NCI-H146 (cell line): ENCODE data around the gene AIG1.

ENCODE experiments used
- DNase-seq: peaks from one replicate; lab custom pipeline; 2025; lab: John Stamatoyannopoulos, UW

Gene AIG1

GRCh38 chr6:143097224-143097795 lies 36.6 kb downstream of the AIG1 start:
- DNase-seq = no peak

GRCh38 chr6:143098054-143098671 lies 37.5 kb downstream of the AIG1 start:
- DNase-seq = no peak

GRCh38 chr6:143099647-143100046 lies 39.0 kb downstream of the AIG1 start:
- peak; percentile 35 for DNase-seq

GRCh38 chr6:143100429-143100828 lies 39.7 kb downstream of the AIG1 start:
- DNase-seq = no peak

GRCh38 chr6:143103916-143104315 lies 43.2 kb downstream of the AIG1 start:
- DNase-seq = no peak

GRCh38 chr6:143107440-143107839 lies 46.8 kb downstream of the AIG1 start:
- no peak for DNase-seq

- no peak for DNase-seq
Measured at GRCh38 chr6:143107911-143108761, 47.4 kb downstream of the AIG1 start.

- DNase-seq = no peak
Measured at GRCh38 chr6:143109196-143109595, 48.5 kb downstream of the AIG1 start.

- no peak for DNase-seq
Measured at GRCh38 chr6:143110572-143110971, 49.9 kb downstream of the AIG1 start.

GRCh38 chr6:143110996-143111395 lies 50.3 kb downstream of the AIG1 start:
- no peak for DNase-seq

GRCh38 chr6:143111443-143111842 lies 50.8 kb downstream of the AIG1 start:
- no peak for DNase-seq

- no peak for DNase-seq
Measured at GRCh38 chr6:143112084-143112768, 51.5 kb downstream of the AIG1 start.

- DNase-seq = no peak
Measured at GRCh38 chr6:143112837-143113236, 52.1 kb downstream of the AIG1 start.

GRCh38 chr6:143115728-143116127 lies 55.0 kb downstream of the AIG1 start:
- no peak for DNase-seq

GRCh38 chr6:143117108-143117507 lies 56.4 kb downstream of the AIG1 start:
- DNase-seq = no peak

GRCh38 chr6:143119260-143119659 lies 58.6 kb downstream of the AIG1 start:
- no peak for DNase-seq

GRCh38 chr6:143123081-143123480 lies 62.4 kb downstream of the AIG1 start:
- no peak for DNase-seq

GRCh38 chr6:143123941-143124340 lies 63.3 kb downstream of the AIG1 start:
- DNase-seq = no peak

GRCh38 chr6:143125455-143125854 lies 64.8 kb downstream of the AIG1 start:
- DNase-seq = peak; percentile 53

GRCh38 chr6:143125864-143126573 lies 65.3 kb downstream of the AIG1 start:
- DNase-seq = no peak

GRCh38 chr6:143126574-143126941 lies 65.9 kb downstream of the AIG1 start:
- no peak for DNase-seq
